Neural progenitor cell (in vitro differentiated cells): ENCODE results near the gene PLD4.

Experiments
- CTCF ChIP-seq: fragments of 200-600 bp; sonication (generic); IDR thresholded peaks from 2 replicates; pipeline ENCODE4 v1.5.1; 2017; ENCODE audit warnings: antibody characterized with exemption, mild to moderate bottlenecking
- EZH2 ChIP-seq: fragments of 200-600 bp; sonication (generic); IDR thresholded peaks from 2 replicates; pipeline ENCODE4 v1.6.1; 2017; ENCODE audit warnings: antibody characterized with exemption, mild to moderate bottlenecking, moderate library complexity

DNA sequence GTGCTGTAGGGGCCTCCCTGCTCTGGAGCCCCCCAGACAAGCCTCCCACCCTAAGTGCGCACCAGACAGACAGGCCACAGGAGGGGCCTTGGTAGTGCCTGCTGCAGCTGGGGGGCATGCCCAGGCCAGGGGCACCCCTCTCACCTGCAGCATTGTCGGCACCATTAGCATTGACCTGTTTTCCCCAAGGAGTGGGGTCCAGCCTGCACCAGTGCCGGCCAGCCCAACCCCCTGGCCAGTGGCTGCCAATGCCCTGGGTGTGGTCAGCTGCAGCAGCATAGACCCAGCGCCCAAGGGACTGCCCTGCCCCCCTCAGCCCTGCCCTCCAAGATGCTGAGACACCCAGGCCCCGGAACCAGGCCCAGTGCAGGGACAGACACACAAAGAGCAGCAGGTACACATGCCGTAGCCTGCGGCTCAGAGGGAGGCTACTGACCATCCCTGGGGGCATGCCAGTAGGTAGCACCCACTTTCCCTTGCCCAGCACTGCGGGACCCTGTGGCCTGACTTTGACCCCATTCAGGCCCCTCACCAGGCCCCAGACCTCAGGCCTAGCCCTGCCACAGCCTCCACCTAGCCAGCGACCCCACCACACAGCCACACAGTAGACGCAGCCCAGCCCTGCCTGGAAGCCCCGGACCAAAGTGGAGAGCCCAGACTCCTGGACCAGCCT is 52.5 kb downstream of the PLD4 start:
- TF ChIP-seq CTCF (no peak), EZH2 (no peak)
